ENCODE results near the gene ACACB. TPM values are rescaled to one million over a fixed set of nuclear protein-coding genes. Genes with fewer than 3 reads are reported as not detected.

ACACB gene
- polyA plus RNA-seq, 2 of the 4 experiments (the other 2 are of a cell fraction): 6.8 to 7.6 TPM

DNA sequence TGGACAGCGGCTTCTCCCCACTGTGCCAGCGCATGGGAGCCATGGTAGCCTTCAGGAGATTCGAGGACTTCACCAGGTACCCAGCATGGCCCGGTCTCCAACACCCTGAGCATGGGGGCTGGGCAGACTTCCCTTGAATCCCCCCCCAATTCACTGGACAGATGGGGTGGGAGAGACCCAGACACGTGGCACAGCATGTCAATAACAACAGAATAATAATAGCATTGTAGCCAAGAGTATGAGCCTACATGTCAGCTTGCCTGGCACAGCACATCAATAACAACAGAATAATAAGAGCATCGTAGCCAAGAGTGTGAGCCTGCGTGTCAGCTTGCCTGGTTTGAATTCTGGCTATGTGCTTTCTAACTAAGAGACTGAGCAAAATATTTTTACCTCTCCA is 116.3 kb downstream of the ACACB start:
- CTCF ChIA-PET: interaction anchor here (0.9 to 1.6 kb wide), 4 partner anchors 14 to 161 kb away, joined by 3 to 4 read pairs (median 4); no protein-coding TSS in a partner anchor
- Histone ChIP-seq H3K27ac (no peak overlapping the region), H3K9me3 (no peaks in the 10 kb centered on the region), H3K4me2 (no peak overlapping the region), H3K4me3 (no peak overlapping the region), H3K4me1 (no peaks in the 10 kb centered on the region)
- ATAC-seq: no peak
- FAIRE-seq: no peak
- TF ChIP-seq NFE2L2 (conservative IDR thresholded peaks at IDR 0.05; ENCODE audit: low read length): no peak
- no peak for TF ChIP-seq HDAC2 (IDR thresholded peaks at IDR 0.05)
- no peak for TF ChIP-seq NR3C1 (IDR thresholded peaks at IDR 0.05)
- TF ChIP-seq, protein P1, sequence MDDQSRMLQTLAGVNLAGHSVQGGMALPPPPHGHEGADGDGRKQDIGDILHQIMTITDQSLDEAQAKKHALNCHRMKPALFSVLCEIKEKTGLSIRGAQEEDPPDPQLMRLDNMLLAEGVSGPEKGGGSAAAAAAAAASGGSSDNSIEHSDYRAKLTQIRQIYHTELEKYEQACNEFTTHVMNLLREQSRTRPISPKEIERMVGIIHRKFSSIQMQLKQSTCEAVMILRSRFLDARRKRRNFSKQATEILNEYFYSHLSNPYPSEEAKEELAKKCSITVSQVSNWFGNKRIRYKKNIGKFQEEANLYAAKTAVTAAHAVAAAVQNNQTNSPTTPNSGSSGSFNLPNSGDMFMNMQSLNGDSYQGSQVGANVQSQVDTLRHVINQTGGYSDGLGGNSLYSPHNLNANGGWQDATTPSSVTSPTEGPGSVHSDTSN (IDR thresholded peaks at IDR 0.05): no peak
- no peak for TF ChIP-seq BHLHE40 (IDR thresholded peaks at IDR 0.05; ENCODE audit: low read depth, low read length)
- no peak for TF ChIP-seq ZSCAN20 (CRISPR knock-in tag; IDR thresholded peaks at IDR 0.05)
- TF ChIP-seq, protein P2, sequence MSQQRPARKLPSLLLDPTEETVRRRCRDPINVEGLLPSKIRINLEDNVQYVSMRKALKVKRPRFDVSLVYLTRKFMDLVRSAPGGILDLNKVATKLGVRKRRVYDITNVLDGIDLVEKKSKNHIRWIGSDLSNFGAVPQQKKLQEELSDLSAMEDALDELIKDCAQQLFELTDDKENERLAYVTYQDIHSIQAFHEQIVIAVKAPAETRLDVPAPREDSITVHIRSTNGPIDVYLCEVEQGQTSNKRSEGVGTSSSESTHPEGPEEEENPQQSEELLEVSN (IDR thresholded peaks at IDR 0.05; ENCODE audit: borderline replicate concordance, low read depth): no peak
- TF ChIP-seq POLR2AphosphoS2 (conservative IDR thresholded peaks at IDR 0.05; ENCODE audit: low read length): no peak
- no peak for TF ChIP-seq EP300 (IDR thresholded peaks at IDR 0.05)
- no peak for TF ChIP-seq PHF8 (IDR thresholded peaks at IDR 0.05; ENCODE audit: borderline replicate concordance, low read depth)
- TF ChIP-seq ZFP36 (IDR thresholded peaks at IDR 0.05; ENCODE audit: borderline replicate concordance, partially characterized antibody): no peak
- POLR2A ChIA-PET: no interaction called here
- WGBS (ENCODE audit: missing lambda C conversion rate): 85% methylated on average over 4 of the region's 7 CpGs
- DNase-seq (ENCODE audit: low read depth in 1 of 2, low spot score in 1 of 2): no peak

DNA sequence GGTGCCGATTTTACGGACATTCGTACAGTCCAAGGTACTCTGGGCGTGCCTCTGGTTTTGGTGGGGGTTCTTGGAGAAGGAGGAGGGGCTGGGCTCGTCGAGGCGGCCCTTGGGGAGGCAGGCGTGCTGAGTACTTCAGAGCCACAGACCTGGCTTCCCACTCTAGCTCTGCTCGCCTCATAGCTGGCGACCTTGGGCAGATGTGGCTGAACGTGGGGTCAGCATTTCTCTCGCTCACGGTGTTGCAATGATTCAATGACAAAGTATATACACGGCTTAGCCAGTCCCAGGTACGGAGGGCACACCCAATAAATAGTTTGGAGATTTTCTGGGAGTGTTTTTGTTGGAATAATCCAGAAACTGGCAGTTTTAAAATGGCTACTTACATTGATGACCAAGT is 117.6 kb downstream of the ACACB start:
- no peak overlapping the region for H3K4me3 ChIP-seq
- ChIA-PET CTCF (no interaction called here), POLR2A (no interaction called here)
- no peaks in the 10 kb centered on the region for H3K4me1 ChIP-seq
- H3K9me3 ChIP-seq: no peaks in the 10 kb centered on the region
- ATAC-seq (no peak), DNase-seq (ENCODE audit: low read depth in 1 of 2, low spot score in 1 of 2) (no peak), FAIRE-seq (no peak)
- no peak overlapping the region for H3K27ac ChIP-seq
- TF ChIP-seq, protein P3, sequence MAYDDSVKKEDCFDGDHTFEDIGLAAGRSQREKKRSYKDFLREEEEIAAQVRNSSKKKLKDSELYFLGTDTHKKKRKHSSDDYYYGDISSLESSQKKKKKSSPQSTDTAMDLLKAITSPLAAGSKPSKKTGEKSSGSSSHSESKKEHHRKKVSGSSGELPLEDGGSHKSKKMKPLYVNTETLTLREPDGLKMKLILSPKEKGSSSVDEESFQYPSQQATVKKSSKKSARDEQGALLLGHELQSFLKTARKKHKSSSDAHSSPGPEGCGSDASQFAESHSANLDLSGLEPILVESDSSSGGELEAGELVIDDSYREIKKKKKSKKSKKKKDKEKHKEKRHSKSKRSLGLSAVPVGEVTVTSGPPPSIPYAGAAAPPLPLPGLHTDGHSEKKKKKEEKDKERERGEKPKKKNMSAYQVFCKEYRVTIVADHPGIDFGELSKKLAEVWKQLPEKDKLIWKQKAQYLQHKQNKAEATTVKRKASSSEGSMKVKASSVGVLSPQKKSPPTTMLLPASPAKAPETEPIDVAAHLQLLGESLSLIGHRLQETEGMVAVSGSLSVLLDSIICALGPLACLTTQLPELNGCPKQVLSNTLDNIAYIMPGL (CRISPR knock-in tag; IDR thresholded peaks at IDR 0.05; ENCODE audit: borderline replicate concordance): no peak
- TF ChIP-seq, protein P2 (IDR thresholded peaks at IDR 0.05; ENCODE audit: borderline replicate concordance, low read depth): no peak
- no peak for TF ChIP-seq ZC3H11A (IDR thresholded peaks at IDR 0.05)
- TF ChIP-seq RCOR1 (IDR thresholded peaks at IDR 0.05; ENCODE audit: low read depth, low read length): no peak
- WGBS (ENCODE audit: missing lambda C conversion rate): 75% methylated on average over 15 of the region's 15 CpGs
- H3K4me2 ChIP-seq: no peak overlapping the region

DNA sequence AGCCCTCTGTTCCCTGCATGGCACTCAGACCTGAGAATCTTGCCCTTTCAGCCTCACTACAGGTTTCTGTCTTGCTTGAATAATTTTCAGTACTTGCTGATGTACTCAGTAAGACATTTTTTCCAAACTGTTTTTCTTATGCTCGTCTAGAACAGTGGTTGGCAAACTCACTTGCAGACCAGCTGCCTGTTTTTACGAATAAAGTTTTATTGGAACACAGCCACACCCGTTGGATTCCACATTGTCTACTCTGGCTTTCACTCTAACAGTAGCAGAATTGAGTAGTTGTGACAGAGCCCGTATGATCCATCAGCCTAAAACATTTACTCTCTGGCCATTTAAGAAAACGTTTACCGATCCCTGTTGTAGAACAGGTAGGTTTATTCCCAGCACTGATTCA is 119.9 kb downstream of the ACACB start:
- CTCF ChIA-PET: interaction anchor here (0.8 to 1.5 kb wide), 4 partner anchors 10 to 158 kb away, joined by 3 to 5 read pairs (median 4); no protein-coding TSS in a partner anchor
- DNase-seq (ENCODE audit: low read depth in 1 of 2, low spot score in 1 of 2): no peak
- no peaks in the 10 kb centered on the region for H3K4me1 ChIP-seq
- H3K4me3 ChIP-seq: no peak overlapping the region
- no peak for FAIRE-seq
- WGBS (ENCODE audit: missing lambda C conversion rate): 80% methylated on average over 6 of the region's 6 CpGs
- H3K4me2 ChIP-seq: no peak overlapping the region
- H3K27ac ChIP-seq: no peak overlapping the region
- no peak for ATAC-seq
- no peaks in the 10 kb centered on the region for H3K9me3 ChIP-seq
- POLR2A ChIA-PET: no interaction called here
- TF ChIP-seq NFE2L2 (conservative IDR thresholded peaks at IDR 0.05; ENCODE audit: low read length) (no peak), SREBF2 (IDR thresholded peaks at IDR 0.05) (no peak), JUN (IDR thresholded peaks at IDR 0.05) (no peak), ZC3H11A (IDR thresholded peaks at IDR 0.05) (no peak), TP53 (CRISPR knock-in tag; IDR thresholded peaks at IDR 0.05) (no peak), GATA3 (IDR thresholded peaks at IDR 0.05; ENCODE audit: borderline replicate concordance) (no peak), CEBPB (IDR thresholded peaks at IDR 0.05) (no peak), FOSL2 (IDR thresholded peaks at IDR 0.05) (no peak), FOSL2 (CRISPR knock-in tag; IDR thresholded peaks at IDR 0.05) (no peak)
- TF ChIP-seq, protein P4, sequence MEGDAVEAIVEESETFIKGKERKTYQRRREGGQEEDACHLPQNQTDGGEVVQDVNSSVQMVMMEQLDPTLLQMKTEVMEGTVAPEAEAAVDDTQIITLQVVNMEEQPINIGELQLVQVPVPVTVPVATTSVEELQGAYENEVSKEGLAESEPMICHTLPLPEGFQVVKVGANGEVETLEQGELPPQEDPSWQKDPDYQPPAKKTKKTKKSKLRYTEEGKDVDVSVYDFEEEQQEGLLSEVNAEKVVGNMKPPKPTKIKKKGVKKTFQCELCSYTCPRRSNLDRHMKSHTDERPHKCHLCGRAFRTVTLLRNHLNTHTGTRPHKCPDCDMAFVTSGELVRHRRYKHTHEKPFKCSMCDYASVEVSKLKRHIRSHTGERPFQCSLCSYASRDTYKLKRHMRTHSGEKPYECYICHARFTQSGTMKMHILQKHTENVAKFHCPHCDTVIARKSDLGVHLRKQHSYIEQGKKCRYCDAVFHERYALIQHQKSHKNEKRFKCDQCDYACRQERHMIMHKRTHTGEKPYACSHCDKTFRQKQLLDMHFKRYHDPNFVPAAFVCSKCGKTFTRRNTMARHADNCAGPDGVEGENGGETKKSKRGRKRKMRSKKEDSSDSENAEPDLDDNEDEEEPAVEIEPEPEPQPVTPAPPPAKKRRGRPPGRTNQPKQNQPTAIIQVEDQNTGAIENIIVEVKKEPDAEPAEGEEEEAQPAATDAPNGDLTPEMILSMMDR (IDR thresholded peaks at IDR 0.05): no peak
- TF ChIP-seq, protein P3 (CRISPR knock-in tag; IDR thresholded peaks at IDR 0.05; ENCODE audit: borderline replicate concordance): no peak
- TF ChIP-seq, protein P2 (IDR thresholded peaks at IDR 0.05; ENCODE audit: borderline replicate concordance, low read depth): no peak
- TF ChIP-seq, protein P5, sequence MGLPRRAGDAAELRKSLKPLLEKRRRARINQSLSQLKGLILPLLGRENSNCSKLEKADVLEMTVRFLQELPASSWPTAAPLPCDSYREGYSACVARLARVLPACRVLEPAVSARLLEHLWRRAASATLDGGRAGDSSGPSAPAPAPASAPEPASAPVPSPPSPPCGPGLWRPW (IDR thresholded peaks at IDR 0.05): no peak
- TF ChIP-seq, protein P1 (IDR thresholded peaks at IDR 0.05): no peak
